Chondrocyte (in vitro differentiated cells): ENCODE measurements around the gene SULT1C4. TPM values are rescaled to one million over a fixed set of nuclear protein-coding genes. Genes with fewer than 3 reads are reported as not detected.

Source experiments
- DNase-seq: peaks from one replicate; pipeline ENCODE4 v3.0.0; 2021; ENCODE audit warnings: mixed read lengths, low spot score
- H3K27ac Mint-ChIP-seq: one replicate; pipeline ENCODE4 v1.8.0; 2021; ENCODE audit warnings: mild to moderate bottlenecking, moderate library complexity, mixed read lengths; ENCODE audit not compliant: unreplicated experiment
- H3K27me3 Mint-ChIP-seq: 2 replicates; pipeline ENCODE4 v1.8.0; 2021; ENCODE audit warnings: low read depth, mixed read lengths
- H3K36me3 Mint-ChIP-seq: 2 replicates; pipeline ENCODE4 v1.8.0; 2021; ENCODE audit warnings: low read depth, mixed read lengths
- H3K4me1 Mint-ChIP-seq: 2 replicates; pipeline ENCODE4 v1.8.0; 2021; ENCODE audit warnings: low read depth, mild to moderate bottlenecking, mixed read lengths
- H3K4me3 Mint-ChIP-seq: one replicate; pipeline ENCODE4 v1.8.0; 2021; ENCODE audit warnings: mild to moderate bottlenecking, moderate library complexity, mixed read lengths; ENCODE audit not compliant: unreplicated experiment
- H3K9me3 Mint-ChIP-seq: 2 replicates; pipeline ENCODE4 v1.8.0; 2021; ENCODE audit warnings: low read depth, mixed read lengths
- total RNA-seq: library from RNA; stranded (reverse); gene quantifications from 3 replicates; pipeline ENCODE4 v1.2.1, GENCODE V29; 2021
- TF ChIP-seq, protein P1 (sequence below): fragments of 200-600 bp; sonication (generic); IDR thresholded peaks from 2 replicates; pipeline ENCODE4 v1.5.0; 2021; ENCODE audit warnings: antibody characterized with exemption, mild to moderate bottlenecking, moderate library complexity

SULT1C4 gene
- total RNA-seq, 1 donor from 2014 or later: 0.60 TPM

DNA sequence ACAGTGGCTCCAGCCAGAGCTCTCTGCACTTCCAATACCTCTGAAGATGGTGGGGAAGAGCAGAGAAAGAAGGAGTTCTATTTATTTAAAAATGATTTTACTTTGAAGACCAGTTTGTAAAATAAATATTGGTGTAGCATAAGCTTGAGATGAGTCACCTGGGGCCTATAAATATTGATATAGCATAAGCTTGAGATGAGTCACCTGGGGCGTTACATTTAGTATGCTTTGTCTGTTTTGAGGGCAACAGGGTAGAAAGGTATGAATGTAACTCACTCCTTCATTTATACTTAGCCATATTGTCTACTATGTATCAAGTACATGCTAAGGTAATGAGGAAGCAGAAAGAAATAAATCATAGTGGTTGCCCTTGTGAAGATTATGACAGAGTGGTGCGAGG lies 7.7 kb upstream of the SULT1C4 start:
- peaks cover 25% of the 10 kb centered on the region for H3K4me1 Mint-ChIP-seq
- TF ChIP-seq, protein P1, sequence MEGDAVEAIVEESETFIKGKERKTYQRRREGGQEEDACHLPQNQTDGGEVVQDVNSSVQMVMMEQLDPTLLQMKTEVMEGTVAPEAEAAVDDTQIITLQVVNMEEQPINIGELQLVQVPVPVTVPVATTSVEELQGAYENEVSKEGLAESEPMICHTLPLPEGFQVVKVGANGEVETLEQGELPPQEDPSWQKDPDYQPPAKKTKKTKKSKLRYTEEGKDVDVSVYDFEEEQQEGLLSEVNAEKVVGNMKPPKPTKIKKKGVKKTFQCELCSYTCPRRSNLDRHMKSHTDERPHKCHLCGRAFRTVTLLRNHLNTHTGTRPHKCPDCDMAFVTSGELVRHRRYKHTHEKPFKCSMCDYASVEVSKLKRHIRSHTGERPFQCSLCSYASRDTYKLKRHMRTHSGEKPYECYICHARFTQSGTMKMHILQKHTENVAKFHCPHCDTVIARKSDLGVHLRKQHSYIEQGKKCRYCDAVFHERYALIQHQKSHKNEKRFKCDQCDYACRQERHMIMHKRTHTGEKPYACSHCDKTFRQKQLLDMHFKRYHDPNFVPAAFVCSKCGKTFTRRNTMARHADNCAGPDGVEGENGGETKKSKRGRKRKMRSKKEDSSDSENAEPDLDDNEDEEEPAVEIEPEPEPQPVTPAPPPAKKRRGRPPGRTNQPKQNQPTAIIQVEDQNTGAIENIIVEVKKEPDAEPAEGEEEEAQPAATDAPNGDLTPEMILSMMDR: no peak
- peaks cover 3% of the 10 kb centered on the region for H3K9me3 Mint-ChIP-seq
- H3K27ac Mint-ChIP-seq: no peak overlapping the region
- DNase-seq: no peak
- no peaks in the 10 kb centered on the region for H3K27me3 Mint-ChIP-seq
- no peak overlapping the region for H3K4me3 Mint-ChIP-seq
- H3K36me3 Mint-ChIP-seq: no peaks in the 10 kb centered on the region

GRCh38 chr2:108376774-108377173 lies 980 bp upstream of the SULT1C4 start:
- Mint-ChIP-seq H3K36me3 (no peaks in the 10 kb centered on the region), H3K27me3 (no peaks in the 10 kb centered on the region), H3K9me3 (no peaks in the 10 kb centered on the region), H3K4me1 (peaks cover 25% of the 10 kb centered on the region), H3K4me3 (peak overlapping the region; percentile 39), H3K27ac (peak overlapping the region; percentile 94)
- no peak for DNase-seq
- TF ChIP-seq, protein P1: no peak

GRCh38 chr2:108377401-108377800 lies 353 bp upstream of the SULT1C4 start:
- Mint-ChIP-seq H3K27ac (peak overlapping the region; percentile 94), H3K27me3 (no peaks in the 10 kb centered on the region), H3K4me3 (peak overlapping the region; percentile 47), H3K4me1 (peaks cover 28% of the 10 kb centered on the region), H3K9me3 (no peaks in the 10 kb centered on the region), H3K36me3 (no peaks in the 10 kb centered on the region)
- DNase-seq: no peak
- TF ChIP-seq, protein P1: no peak

DNA sequence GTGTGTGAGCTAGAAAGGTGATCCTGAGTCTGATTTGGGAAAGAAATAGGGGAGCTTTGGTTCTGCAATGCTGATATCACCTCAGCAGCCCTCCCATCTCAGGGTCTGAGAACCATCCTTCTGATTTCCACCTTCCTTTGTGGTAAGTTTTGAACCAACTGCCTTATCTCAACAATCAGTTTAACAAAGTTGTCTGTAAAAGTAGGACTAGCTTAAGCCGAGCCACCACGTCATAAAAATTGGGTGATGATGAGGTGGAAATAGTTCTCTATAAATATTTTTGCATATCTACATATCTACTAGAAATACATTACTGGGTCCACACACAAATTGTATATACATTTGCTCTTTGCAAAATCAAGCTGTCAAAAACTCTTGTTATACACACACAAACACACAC lies 1.1 kb downstream of the SULT1C4 start:
- no peak overlapping the region for H3K4me3 Mint-ChIP-seq
- TF ChIP-seq, protein P1: no peak
- H3K9me3 Mint-ChIP-seq: no peaks in the 10 kb centered on the region
- no peak for DNase-seq
- no peaks in the 10 kb centered on the region for H3K27me3 Mint-ChIP-seq
- peaks cover 39% of the 10 kb centered on the region for H3K4me1 Mint-ChIP-seq
- no peak overlapping the region for H3K27ac Mint-ChIP-seq
- H3K36me3 Mint-ChIP-seq: no peaks in the 10 kb centered on the region

DNA sequence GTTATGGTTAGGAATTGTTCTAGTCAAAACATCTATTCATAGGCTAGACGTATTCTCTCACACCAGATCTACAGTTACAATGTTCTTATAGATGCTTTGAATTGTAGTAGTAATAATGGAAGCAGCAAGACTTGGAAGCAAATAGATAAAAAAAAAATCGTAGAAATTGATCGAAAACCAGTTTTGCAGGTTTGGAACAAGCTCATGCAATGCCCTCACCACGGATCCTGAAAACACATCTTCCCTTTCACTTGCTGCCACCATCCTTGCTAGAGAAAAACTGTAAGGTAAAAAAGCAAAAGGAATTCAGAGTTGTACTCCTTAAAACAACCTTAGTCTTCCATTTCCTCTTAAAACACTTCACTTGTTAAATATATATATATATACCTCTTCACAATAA lies 4.4 kb downstream of the SULT1C4 start:
- no peak overlapping the region for H3K4me3 Mint-ChIP-seq
- H3K27me3 Mint-ChIP-seq: no peaks in the 10 kb centered on the region
- no peak overlapping the region for H3K27ac Mint-ChIP-seq
- H3K36me3 Mint-ChIP-seq: no peaks in the 10 kb centered on the region
- H3K4me1 Mint-ChIP-seq: peaks cover 34% of the 10 kb centered on the region
- TF ChIP-seq, protein P1: no peak
- DNase-seq: no peak
- no peaks in the 10 kb centered on the region for H3K9me3 Mint-ChIP-seq
